Body of pancreas (tissue), 4 donors: ENCODE measurements around the gene SLC39A3. TPM values are rescaled to one million over a fixed set of nuclear protein-coding genes. Genes with fewer than 3 reads are reported as not detected.

ENCODE experiments used
- ATAC-seq: fragments of 150-250 bp; one replicate; pipeline ENCODE4 v1.9.1; 2016
- DNase-seq, 4 donors: peaks; one replicate each; pipeline ENCODE4 v3.0.0-alpha.2; 2019
- H3K27ac ChIP-seq, 4 donors: fragments of 200-600 bp; sonication (generic); 1 replicate in 3 of 4; 2 replicates in 1 of 4; pipeline versions ENCODE4 v1.5.1 to v1.6.1; 2016 to 2019; ENCODE audit warnings: mild to moderate bottlenecking in 1 of 4, mixed read lengths in 1 of 4, moderate library complexity in 1 of 4
- H3K27me3 ChIP-seq, 2 donors: fragments of 200-600 bp; sonication (generic); one replicate each; pipeline ENCODE4 v1.6.0; 2016; ENCODE audit warnings: mild to moderate bottlenecking in 1 of 2
- H3K36me3 ChIP-seq, 2 donors: fragments of 200-600 bp; sonication (generic); replicated peaks in 1 of 2; 2 replicates each; pipeline ENCODE4 v1.5.1; 2016; ENCODE audit warnings: low read depth in 2 of 2; ENCODE audit not compliant: insufficient read depth in 1 of 2
- H3K4me1 ChIP-seq: fragments of 200-600 bp; sonication (generic); one replicate; pipeline ENCODE4 v1.6.0; 2016
- H3K4me3 ChIP-seq, 2 donors: fragments of 200-600 bp; sonication (generic); 1 replicate in 1 of 2; 2 replicates in 1 of 2; pipeline ENCODE4 v1.5.1; 2016 to 2019
- H3K9me3 ChIP-seq, 3 donors: fragments of 200-600 bp; sonication (generic); 1 replicate in 2 of 3; 2 replicates in 1 of 3; pipeline ENCODE4 v1.5.1; 2016
- CTCF ChIP-seq, 7 experiments: fragments of 450-650 bp in 4 of 7; fragments of 200-600 bp in 3 of 7; sonication (generic) in 3 of 7; IDR thresholded peaks; one replicate each; pipeline ENCODE4 v1.5.1; 2016 to 2019; ENCODE audit warnings: antibody characterized with exemption in 7 of 7
- POLR2A ChIP-seq, 3 donors: fragments of 450-650 bp; IDR thresholded peaks; one replicate each; pipeline ENCODE4 v1.6.1; 2016; ENCODE audit warnings: antibody characterized with exemption in 3 of 3, mild to moderate bottlenecking in 2 of 3
- whole genome bisulfite sequencing, 2 donors: methylation state at CpG; one replicate each; pipeline ENCODE4 v1.1.5; 2017; 5-methylcytosine and 5-hydroxymethylcytosine counted together
- intact Hi-C: fragments of 100-400 bp; cut with DNase I; formaldehyde crosslinking; loops from one replicate; pipeline ENCODE4 v1.15.1; 2023
- total RNA-seq, 2 donors: library from RNA; depleted of rRNA; stranded (reverse); fragments of >200 nt; gene quantifications; one replicate each; pipeline ENCODE4 v1.1.0, GENCODE V29; 2016

Gene SLC39A3
- total RNA-seq, 2 donors from 2014 or later = 36.1 to 48.8 TPM

- Histone ChIP-seq H3K4me3 (no peak overlapping the region), H3K27me3 (no peaks in the 10 kb centered on the region), H3K27ac (peak overlapping the region in 3 of 4 donors; percentile 78 to 83 (median 82)), H3K4me1 (peaks cover 27% of the 10 kb centered on the region), H3K9me3 (no peaks in the 10 kb centered on the region), H3K36me3 (peaks cover 0 to 3% of the 10 kb centered on the region in 2 donors)
- no peak for TF ChIP-seq CTCF (IDR thresholded peaks at IDR 0.05)
- no peak for TF ChIP-seq POLR2A (IDR thresholded peaks at IDR 0.05)
- 74 to 82% methylated on average over 4 to 5 of the region's 5 CpGs for WGBS, 2 donors
- ATAC-seq (no peak), DNase-seq (no peak)
- intact Hi-C loops = no loop called here
Measured at GRCh38 chr19:2694196-2694595, 45.6 kb downstream of the SLC39A3 start.

- Histone ChIP-seq H3K27ac (peak overlapping the region in 3 of 4 donors; percentile 21 to 83 (median 82)), H3K36me3 (peaks cover 0 to 3% of the 10 kb centered on the region in 2 donors), H3K9me3 (no peaks in the 10 kb centered on the region), H3K27me3 (no peaks in the 10 kb centered on the region), H3K4me1 (peaks cover 27% of the 10 kb centered on the region), H3K4me3 (no peak overlapping the region)
- no peak for ATAC-seq
- 38 to 39% methylated on average over 9 to 12 of the region's 12 CpGs for WGBS, 2 donors
- TF ChIP-seq POLR2A (IDR thresholded peaks at IDR 0.05) = no peak
- intact Hi-C loops = no loop called here
- no peak for DNase-seq
Measured at GRCh38 chr19:2693492-2694160, 46.2 kb downstream of the SLC39A3 start.

GRCh38 chr19:2691951-2692350 lies 47.9 kb downstream of the SLC39A3 start:
- intact Hi-C loops = no loop called here
- peaks cover 0 to 3% of the 10 kb centered on the region in 2 donors for H3K36me3 ChIP-seq
- ATAC-seq (no peak), DNase-seq (no peak)
- 74 to 80% methylated on average over 9 of the region's 9 CpGs for WGBS, 2 donors
- H3K27me3 ChIP-seq = no peaks in the 10 kb centered on the region
- no peaks in the 10 kb centered on the region for H3K9me3 ChIP-seq
- H3K4me1 ChIP-seq = peaks cover 27% of the 10 kb centered on the region
- H3K4me3 ChIP-seq = no peak overlapping the region
- H3K27ac ChIP-seq = no peak overlapping the region
- TF ChIP-seq POLR2A (IDR thresholded peaks at IDR 0.05) = no peak

GRCh38 chr19:2690856-2691255 lies 49.0 kb downstream of the SLC39A3 start:
- Histone ChIP-seq H3K4me3 (no peak overlapping the region), H3K27me3 (no peaks in the 10 kb centered on the region), H3K9me3 (no peaks in the 10 kb centered on the region), H3K4me1 (peaks cover 26% of the 10 kb centered on the region), H3K36me3 (peaks cover 0 to 3% of the 10 kb centered on the region in 2 donors), H3K27ac (no peak overlapping the region)
- WGBS, 2 donors = 78 to 94% methylated on average over 5 to 11 of the region's 11 CpGs
- ATAC-seq (no peak), DNase-seq (no peak)
- TF ChIP-seq CTCF (IDR thresholded peaks at IDR 0.05) (no peak), POLR2A (IDR thresholded peaks at IDR 0.05) (no peak)
- intact Hi-C loops = no loop called here

GRCh38 chr19:2686360-2686759 lies 53.5 kb downstream of the SLC39A3 start:
- H3K27me3 ChIP-seq = no peaks in the 10 kb centered on the region
- peak overlapping the region; percentile 39 to 85 (median 75) for H3K27ac ChIP-seq
- DNase-seq (no peak), ATAC-seq (no peak)
- TF ChIP-seq CTCF (IDR thresholded peaks at IDR 0.05) (no peak), POLR2A (IDR thresholded peaks at IDR 0.05) (no peak)
- H3K36me3 ChIP-seq = peaks cover 0 to 3% of the 10 kb centered on the region in 2 donors
- intact Hi-C loops = no loop called here
- H3K4me1 ChIP-seq = no peaks in the 10 kb centered on the region
- H3K9me3 ChIP-seq = no peaks in the 10 kb centered on the region
- 85 to 87% methylated on average over 16 to 17 of the region's 17 CpGs for WGBS, 2 donors
- no peak overlapping the region for H3K4me3 ChIP-seq
